Right lobe of liver (tissue), 4 donors: ENCODE data around the gene MAML2.

ENCODE experiments used
- POLR2A ChIP-seq: fragments of 450-650 bp; IDR thresholded peaks from one replicate; pipeline ENCODE4 v1.6.1; 2017; ENCODE audit warnings: antibody characterized with exemption, mild to moderate bottlenecking
- TF ChIP-seq, protein P1 (sequence below), 4 donors: fragments of 200-600 bp in 3 of 4; fragments of 450-650 bp in 1 of 4; IDR thresholded peaks; one replicate each; pipeline versions ENCODE4 v1.5.1 to v1.8.0; 2016 to 2022; ENCODE audit warnings: antibody characterized with exemption in 4 of 4, mild to moderate bottlenecking in 2 of 4
- donor health status: DM: no; HTN: no; CAD: no.
- donor health status: DM: no; HTN: no; CAD: no.
- donor health status: DM: no; HTN: yes; CAD: no.

DNA sequence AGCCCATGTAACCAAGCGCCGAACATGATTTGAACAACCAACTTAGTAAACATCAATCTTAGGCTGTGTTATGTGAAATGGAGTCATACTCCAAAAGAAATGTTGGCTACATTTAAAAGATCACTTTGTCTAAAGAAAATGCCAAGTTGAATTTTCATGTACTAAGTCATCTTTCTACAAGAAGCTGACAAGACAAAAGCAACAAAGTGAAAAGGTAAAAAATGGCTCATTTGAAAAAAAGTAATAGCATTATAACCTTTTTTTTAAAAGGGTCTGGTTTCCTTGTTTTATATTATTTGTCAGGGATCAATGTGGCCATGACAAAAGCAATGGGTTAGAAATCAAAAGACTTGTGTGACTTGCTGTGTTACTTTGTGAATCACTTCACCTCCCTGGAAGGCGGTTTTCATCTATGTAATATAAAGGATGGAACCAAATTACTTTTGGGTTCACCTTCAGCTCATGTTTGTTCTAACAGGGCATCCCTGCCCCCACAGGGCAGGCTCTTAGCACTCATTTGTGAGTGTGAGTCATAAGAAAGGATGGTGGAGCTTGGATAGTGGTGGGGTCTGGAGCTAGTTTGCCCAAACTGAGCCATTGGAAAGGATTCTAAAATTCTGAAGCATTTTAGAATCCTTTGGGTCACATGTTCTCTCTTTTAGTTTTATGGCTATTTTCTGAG is 287.1 kb downstream of the MAML2 start:
- TF ChIP-seq, protein P1, sequence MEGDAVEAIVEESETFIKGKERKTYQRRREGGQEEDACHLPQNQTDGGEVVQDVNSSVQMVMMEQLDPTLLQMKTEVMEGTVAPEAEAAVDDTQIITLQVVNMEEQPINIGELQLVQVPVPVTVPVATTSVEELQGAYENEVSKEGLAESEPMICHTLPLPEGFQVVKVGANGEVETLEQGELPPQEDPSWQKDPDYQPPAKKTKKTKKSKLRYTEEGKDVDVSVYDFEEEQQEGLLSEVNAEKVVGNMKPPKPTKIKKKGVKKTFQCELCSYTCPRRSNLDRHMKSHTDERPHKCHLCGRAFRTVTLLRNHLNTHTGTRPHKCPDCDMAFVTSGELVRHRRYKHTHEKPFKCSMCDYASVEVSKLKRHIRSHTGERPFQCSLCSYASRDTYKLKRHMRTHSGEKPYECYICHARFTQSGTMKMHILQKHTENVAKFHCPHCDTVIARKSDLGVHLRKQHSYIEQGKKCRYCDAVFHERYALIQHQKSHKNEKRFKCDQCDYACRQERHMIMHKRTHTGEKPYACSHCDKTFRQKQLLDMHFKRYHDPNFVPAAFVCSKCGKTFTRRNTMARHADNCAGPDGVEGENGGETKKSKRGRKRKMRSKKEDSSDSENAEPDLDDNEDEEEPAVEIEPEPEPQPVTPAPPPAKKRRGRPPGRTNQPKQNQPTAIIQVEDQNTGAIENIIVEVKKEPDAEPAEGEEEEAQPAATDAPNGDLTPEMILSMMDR (IDR thresholded peaks at IDR 0.05) = no peak
- TF ChIP-seq POLR2A = no peak
